Measurements from ENCODE around the gene ACACA. TPM values are rescaled to one million over a fixed set of nuclear protein-coding genes. Genes with fewer than 3 reads are reported as not detected.

ACACA gene
- polyA plus RNA-seq, 1 experiment: 26.9 TPM

DNA sequence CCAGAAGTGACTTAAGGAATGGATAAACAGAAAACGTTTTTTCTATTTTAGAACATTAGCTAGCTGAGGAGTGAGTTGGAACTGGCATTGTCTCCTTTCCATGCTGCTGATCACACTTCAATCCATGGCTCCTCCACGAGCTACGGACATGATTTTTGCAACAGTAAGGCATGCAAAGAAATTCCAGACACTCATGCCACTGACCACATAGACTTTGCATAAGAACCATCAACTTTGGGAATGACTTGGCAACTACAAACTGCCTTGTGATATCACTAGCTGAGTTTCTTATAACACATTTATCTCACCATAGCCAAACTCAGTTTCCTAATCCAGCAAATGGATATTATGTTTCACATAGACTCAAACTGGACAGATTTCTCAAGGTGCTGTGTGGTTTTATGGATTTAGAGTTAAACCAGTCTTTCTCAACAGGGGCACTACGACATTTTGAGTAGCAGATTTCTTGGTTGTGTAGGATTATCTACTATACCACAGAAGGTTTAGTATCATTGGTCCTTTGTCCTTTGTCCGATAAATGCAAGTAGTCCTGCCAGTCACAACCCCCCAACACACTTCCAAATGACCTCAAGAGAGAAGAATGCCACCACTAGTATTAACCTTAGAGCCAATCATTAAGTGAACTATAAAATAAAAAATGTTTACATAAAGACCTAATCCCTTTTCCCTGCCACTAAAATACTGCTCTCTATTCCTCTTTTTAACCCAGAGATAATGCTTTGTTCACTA lies 79.1 kb downstream of the ACACA start:
- 0 out of 2 replicates have a peak, but pooled peaks cover 3% of the 10 kb centered on the region for H3K36me3 ChIP-seq (ENCODE audit: control insufficient read depth, insufficient read depth, low read length)
- no peaks in the 10 kb centered on the region for H3K27me3 ChIP-seq (ENCODE audit: control insufficient read depth, insufficient read depth, low read length)
- no peak overlapping the region for H3K4me3 ChIP-seq (ENCODE audit: low read depth, low read length)
- DNase-seq (ENCODE audit: low read depth): peak; percentile 87
- TF ChIP-seq, protein P1, sequence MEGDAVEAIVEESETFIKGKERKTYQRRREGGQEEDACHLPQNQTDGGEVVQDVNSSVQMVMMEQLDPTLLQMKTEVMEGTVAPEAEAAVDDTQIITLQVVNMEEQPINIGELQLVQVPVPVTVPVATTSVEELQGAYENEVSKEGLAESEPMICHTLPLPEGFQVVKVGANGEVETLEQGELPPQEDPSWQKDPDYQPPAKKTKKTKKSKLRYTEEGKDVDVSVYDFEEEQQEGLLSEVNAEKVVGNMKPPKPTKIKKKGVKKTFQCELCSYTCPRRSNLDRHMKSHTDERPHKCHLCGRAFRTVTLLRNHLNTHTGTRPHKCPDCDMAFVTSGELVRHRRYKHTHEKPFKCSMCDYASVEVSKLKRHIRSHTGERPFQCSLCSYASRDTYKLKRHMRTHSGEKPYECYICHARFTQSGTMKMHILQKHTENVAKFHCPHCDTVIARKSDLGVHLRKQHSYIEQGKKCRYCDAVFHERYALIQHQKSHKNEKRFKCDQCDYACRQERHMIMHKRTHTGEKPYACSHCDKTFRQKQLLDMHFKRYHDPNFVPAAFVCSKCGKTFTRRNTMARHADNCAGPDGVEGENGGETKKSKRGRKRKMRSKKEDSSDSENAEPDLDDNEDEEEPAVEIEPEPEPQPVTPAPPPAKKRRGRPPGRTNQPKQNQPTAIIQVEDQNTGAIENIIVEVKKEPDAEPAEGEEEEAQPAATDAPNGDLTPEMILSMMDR (IDR thresholded peaks at IDR 0.05; ENCODE audit: insufficient read depth, low read depth, low read length): no peak
- CTCF ChIA-PET: interaction anchor here (1.2 to 1.3 kb wide), 4 partner anchors 12 to 46 kb away, joined by 3 to 4 read pairs (median 3); no protein-coding TSS in a partner anchor
- POLR2A ChIA-PET: interaction anchor here (0.5 to 0.6 kb wide), 2 partner anchors 26 to 71 kb away, joined by 8 to 10 read pairs; no protein-coding TSS in a partner anchor

DNA sequence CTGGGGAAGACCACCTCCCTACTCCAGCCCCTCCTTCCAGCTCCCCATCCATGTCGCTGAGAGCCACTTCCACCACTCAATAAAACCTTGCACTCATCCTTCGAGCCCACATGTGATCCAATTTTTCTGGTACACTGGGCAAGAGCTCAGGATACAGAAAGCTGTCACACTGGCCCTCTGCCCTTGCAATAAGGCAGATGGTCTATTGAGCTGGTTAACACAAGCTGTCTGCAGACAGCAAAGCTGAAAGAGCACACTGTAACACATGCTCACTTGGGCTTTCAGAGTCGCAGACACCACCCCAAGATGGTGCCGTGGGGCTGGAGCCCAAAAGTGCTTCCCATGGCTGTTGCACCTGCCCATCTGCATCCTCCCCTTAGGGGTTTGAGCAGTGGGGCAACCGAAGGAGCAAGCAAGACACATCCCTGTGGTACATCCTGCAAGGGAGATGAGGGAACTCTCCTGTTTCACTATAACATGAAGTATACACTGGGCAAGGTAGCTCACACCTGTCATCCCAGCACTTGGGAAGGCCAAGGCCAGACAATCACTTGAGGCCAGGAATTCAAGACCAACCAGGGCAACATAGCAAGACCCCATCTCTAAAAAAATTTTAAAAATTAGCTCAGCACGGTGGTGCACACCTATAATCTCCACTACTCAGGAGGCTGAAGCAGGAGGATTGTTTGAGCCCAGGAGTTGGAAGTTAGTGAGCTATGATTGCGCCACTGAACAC lies 83.6 kb downstream of the ACACA start:
- CTCF ChIA-PET: no interaction called here
- Histone ChIP-seq H3K4me3 (ENCODE audit: low read depth, low read length) (no peak overlapping the region), H3K36me3 (ENCODE audit: control insufficient read depth, insufficient read depth, low read length) (no peaks in the 10 kb centered on the region), H3K27me3 (ENCODE audit: control insufficient read depth, insufficient read depth, low read length) (no peaks in the 10 kb centered on the region)
- TF ChIP-seq, protein P1 (IDR thresholded peaks at IDR 0.05; ENCODE audit: insufficient read depth, low read depth, low read length): no peak
- POLR2A ChIA-PET: no interaction called here
- no peak for DNase-seq (ENCODE audit: low read depth)

DNA sequence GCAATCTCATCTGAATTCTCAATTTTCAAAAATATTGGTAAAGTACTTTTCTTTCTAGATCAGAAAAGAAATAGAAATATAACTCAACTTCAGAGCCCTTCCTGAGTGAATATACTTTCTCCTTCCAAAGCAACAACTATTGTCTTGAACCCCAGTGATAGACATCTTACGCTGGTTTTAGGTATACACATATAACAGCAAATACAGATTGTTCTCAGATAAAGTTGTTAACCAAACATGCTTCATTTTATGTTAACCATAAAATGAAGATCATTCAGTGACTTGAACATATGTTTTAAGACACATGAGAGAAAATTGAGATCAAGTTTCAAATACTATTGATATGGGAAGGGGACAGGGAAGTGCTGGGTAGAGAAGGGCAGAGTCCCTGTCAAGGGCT lies 84.5 kb downstream of the ACACA start:
- Histone ChIP-seq H3K4me3 (ENCODE audit: low read depth, low read length) (no peak overlapping the region), H3K36me3 (ENCODE audit: control insufficient read depth, insufficient read depth, low read length) (no peaks in the 10 kb centered on the region), H3K27me3 (ENCODE audit: control insufficient read depth, insufficient read depth, low read length) (no peaks in the 10 kb centered on the region)
- TF ChIP-seq, protein P1 (IDR thresholded peaks at IDR 0.05; ENCODE audit: insufficient read depth, low read depth, low read length): no peak
- DNase-seq (ENCODE audit: low read depth): no peak
- ChIA-PET CTCF (no interaction called here), POLR2A (no interaction called here)

DNA sequence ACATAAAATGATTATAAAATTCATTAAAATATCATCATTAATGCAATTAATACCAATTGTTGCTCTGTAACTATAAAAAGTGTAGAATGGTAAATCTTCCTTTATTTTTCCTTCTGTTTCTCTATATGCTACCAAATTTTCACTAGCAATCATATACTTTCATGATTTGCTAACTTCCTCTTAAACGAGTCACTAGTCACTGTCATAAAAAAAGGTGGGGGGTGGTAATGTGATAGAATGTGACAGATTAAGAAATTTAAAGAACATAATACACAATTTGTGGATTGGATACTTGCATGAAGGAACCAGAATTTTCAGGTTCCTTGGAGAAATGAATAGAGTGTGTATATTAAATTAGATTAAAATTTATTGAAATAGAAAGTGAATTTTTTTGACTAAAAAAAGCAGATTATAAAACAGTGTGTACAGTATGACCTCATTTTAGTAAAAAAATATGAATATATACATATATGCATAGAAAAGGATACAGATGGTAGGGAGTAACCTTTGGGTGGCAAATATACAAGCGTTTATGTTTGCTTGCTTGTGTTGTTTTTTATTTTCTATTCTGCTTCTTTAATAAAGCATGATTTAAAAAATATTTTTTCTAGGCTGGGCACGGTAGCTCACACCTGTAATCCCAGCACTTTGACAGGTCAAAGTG lies 87.6 kb downstream of the ACACA start:
- Histone ChIP-seq H3K36me3 (ENCODE audit: control insufficient read depth, insufficient read depth, low read length) (0 out of 2 replicates have a peak, but pooled peaks cover 2% of the 10 kb centered on the region), H3K27me3 (ENCODE audit: control insufficient read depth, insufficient read depth, low read length) (no peaks in the 10 kb centered on the region), H3K4me3 (ENCODE audit: low read depth, low read length) (no peak overlapping the region)
- ChIA-PET POLR2A (no interaction called here), CTCF (interaction anchor here (0.5 kb wide), 1 partner anchor 216 kb away, joined by 3 read pairs; no protein-coding TSS in a partner anchor)
- TF ChIP-seq, protein P1 (IDR thresholded peaks at IDR 0.05; ENCODE audit: insufficient read depth, low read depth, low read length): no peak
- no peak for DNase-seq (ENCODE audit: low read depth)

DNA sequence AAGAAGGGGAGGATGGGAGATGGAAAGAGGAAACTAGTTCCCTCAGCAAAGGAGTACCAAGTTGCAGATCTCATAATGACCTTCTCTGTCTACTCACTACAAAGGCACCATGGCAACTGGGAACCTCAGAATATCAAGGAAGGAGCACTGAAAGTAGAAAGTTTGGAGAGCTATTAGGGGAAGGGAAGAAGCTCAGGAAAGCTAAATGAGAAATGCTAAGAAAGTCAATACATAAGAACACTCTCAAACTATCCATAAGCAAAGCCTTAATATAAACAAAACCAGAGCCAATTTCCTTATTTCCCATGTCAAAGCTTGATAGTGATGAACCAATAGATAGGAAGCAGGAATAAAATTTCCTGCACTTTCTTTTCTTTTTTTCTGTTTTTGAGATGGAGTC lies 88.8 kb downstream of the ACACA start:
- TF ChIP-seq, protein P1 (IDR thresholded peaks at IDR 0.05; ENCODE audit: insufficient read depth, low read depth, low read length): no peak
- ChIA-PET POLR2A (no interaction called here), CTCF (interaction anchor here (0.7 kb wide), 1 partner anchor 499 kb away, joined by 3 read pairs; no protein-coding TSS in a partner anchor)

More for the DNA sequence above, 88.8 kb downstream of the ACACA start:
- Histone ChIP-seq H3K4me3 (ENCODE audit: low read depth, low read length) (no peak overlapping the region), H3K27me3 (ENCODE audit: control insufficient read depth, insufficient read depth, low read length) (no peaks in the 10 kb centered on the region), H3K36me3 (ENCODE audit: control insufficient read depth, insufficient read depth, low read length) (0 out of 2 replicates have a peak, but pooled peaks cover 2% of the 10 kb centered on the region)
- no peak for DNase-seq (ENCODE audit: low read depth)

Data from BJ (cell line).